ENCODE measurements around the gene NR5A2. TPM values are rescaled to one million over a fixed set of nuclear protein-coding genes. Genes with fewer than 3 reads are reported as not detected.

The NR5A2 gene
- total RNA-seq, 1 donor from 2014 or later = not detected

DNA sequence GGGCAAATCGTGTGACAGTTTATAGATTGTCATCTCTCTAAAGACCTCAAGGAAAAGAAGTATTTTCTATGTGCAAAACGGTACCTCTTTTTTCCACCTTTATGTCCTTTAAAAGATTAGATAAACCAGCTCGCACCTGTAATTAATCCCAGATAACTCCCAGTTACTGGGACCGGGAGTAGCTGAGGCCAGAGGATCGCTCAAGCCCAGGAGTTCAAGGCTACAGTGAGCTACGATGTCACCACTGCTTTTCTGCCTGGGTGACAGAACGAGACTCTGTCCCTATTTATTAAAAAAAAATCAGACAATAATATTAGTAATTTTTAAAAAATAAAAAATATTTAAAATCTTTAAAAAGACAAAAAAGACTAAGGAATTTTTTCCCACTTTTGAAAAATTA lies 141.4 kb downstream of the NR5A2 start:
- Histone ChIP-seq H3K9me3 (ENCODE audit: low read depth) (no peaks in the 10 kb centered on the region), H3K9ac (no peak overlapping the region), H3K4me3 (no peak overlapping the region), H4K20me1 (ENCODE audit: low read depth) (no peaks in the 10 kb centered on the region), H3K27ac (no peak overlapping the region), H3K79me2 (ENCODE audit: low read depth) (no peaks in the 10 kb centered on the region), H3K4me2 (no peak overlapping the region), H3K4me1 (peaks cover 8% of the 10 kb centered on the region), H3K36me3 (no peaks in the 10 kb centered on the region), H3F3A (ENCODE audit: low read depth) (no peaks in the 10 kb centered on the region), H3K27me3 (no peaks in the 10 kb centered on the region), H2AFZ (replicated peaks) (no peak overlapping the region)
- DNase-seq (ENCODE audit: low spot score) = no peak
- Mint-ChIP-seq H3K27me3 (ENCODE audit: insufficient read depth, low read depth) (peaks cover 2% of the 10 kb centered on the region), H3K36me3 (no peaks in the 10 kb centered on the region), H3K4me1 (peaks cover 16% of the 10 kb centered on the region), H3K27ac (no peak overlapping the region), H3K9me3 (no peaks in the 10 kb centered on the region), H3K4me3 (no peak overlapping the region)
- TF ChIP-seq EZH2 (IDR thresholded peaks at IDR 0.05) = no peak
- TF ChIP-seq, protein P1, sequence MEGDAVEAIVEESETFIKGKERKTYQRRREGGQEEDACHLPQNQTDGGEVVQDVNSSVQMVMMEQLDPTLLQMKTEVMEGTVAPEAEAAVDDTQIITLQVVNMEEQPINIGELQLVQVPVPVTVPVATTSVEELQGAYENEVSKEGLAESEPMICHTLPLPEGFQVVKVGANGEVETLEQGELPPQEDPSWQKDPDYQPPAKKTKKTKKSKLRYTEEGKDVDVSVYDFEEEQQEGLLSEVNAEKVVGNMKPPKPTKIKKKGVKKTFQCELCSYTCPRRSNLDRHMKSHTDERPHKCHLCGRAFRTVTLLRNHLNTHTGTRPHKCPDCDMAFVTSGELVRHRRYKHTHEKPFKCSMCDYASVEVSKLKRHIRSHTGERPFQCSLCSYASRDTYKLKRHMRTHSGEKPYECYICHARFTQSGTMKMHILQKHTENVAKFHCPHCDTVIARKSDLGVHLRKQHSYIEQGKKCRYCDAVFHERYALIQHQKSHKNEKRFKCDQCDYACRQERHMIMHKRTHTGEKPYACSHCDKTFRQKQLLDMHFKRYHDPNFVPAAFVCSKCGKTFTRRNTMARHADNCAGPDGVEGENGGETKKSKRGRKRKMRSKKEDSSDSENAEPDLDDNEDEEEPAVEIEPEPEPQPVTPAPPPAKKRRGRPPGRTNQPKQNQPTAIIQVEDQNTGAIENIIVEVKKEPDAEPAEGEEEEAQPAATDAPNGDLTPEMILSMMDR (IDR thresholded peaks at IDR 0.05) = no peak
- TF ChIP-seq EZH2phosphoT487 (IDR thresholded peaks at IDR 0.05) = no peak

DNA sequence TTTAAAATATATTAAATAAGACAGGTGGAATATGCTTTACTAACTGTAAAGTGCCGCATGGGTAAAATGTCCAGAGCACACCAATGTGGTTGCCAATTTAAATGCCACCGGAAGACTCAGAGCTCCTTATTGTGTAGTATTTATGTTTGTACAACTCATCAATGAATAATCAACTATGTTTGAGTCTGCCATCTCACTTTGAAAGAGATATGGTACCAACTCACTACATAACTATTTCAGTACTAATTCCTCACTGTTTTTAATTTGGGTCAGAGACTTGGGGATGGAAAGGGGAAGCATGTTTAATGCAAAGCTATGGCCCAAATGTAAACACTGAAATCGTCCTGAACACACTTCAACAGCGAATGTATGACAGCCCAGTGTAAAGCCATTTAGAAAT lies 144.8 kb downstream of the NR5A2 start:
- Mint-ChIP-seq H3K4me3 (no peak overlapping the region), H3K27me3 (ENCODE audit: insufficient read depth, low read depth) (peaks cover 2% of the 10 kb centered on the region), H3K4me1 (peaks cover 21% of the 10 kb centered on the region), H3K27ac (no peak overlapping the region), H3K36me3 (no peaks in the 10 kb centered on the region), H3K9me3 (no peaks in the 10 kb centered on the region)
- Histone ChIP-seq H3K4me3 (no peak overlapping the region), H3K9me3 (ENCODE audit: low read depth) (no peaks in the 10 kb centered on the region), H3K4me1 (peaks cover 10% of the 10 kb centered on the region), H3K9ac (no peak overlapping the region), H3K27me3 (no peaks in the 10 kb centered on the region), H3K79me2 (ENCODE audit: low read depth) (no peaks in the 10 kb centered on the region), H4K20me1 (ENCODE audit: low read depth) (no peaks in the 10 kb centered on the region), H3F3A (ENCODE audit: low read depth) (no peaks in the 10 kb centered on the region), H3K27ac (no peak overlapping the region), H3K36me3 (no peaks in the 10 kb centered on the region), H2AFZ (replicated peaks) (no peak overlapping the region), H3K4me2 (no peak overlapping the region)
- no peak for DNase-seq (ENCODE audit: low spot score)
- TF ChIP-seq EZH2 (IDR thresholded peaks at IDR 0.05) (no peak), EZH2phosphoT487 (IDR thresholded peaks at IDR 0.05) (no peak)
- TF ChIP-seq, protein P1 (IDR thresholded peaks at IDR 0.05) = no peak

DNA sequence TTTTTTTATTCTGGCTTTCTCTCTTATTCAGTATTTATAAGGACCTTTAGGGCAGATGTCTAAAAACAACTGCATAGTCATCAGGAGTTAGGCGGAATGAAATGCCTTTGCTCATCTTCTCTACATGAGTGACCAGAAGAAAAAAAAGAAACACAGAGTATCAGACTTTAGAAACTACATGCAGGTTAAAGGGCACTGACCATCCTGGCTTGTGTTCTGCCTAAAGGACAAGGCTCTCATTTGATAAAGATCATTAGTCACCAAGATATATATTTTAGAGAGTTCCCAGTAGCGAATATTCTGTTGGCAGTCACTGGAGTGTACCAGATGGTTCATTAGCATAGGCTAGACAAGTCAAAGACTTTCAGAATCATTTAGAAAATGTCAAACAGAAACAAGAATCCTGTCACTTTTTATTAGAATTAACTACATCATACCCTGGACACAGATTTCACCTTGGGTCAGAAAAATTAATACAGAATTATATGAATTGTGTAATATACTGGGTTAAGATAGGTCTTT lies 145.6 kb downstream of the NR5A2 start:
- peaks cover 21% of the 10 kb centered on the region for H3K4me1 Mint-ChIP-seq
- H3K27ac Mint-ChIP-seq = no peak overlapping the region
- no peak for DNase-seq (ENCODE audit: low spot score)

More for the DNA sequence above, 145.6 kb downstream of the NR5A2 start:
- Mint-ChIP-seq H3K9me3 (no peaks in the 10 kb centered on the region), H3K4me3 (no peak overlapping the region), H3K36me3 (no peaks in the 10 kb centered on the region), H3K27me3 (ENCODE audit: insufficient read depth, low read depth) (peaks cover 2% of the 10 kb centered on the region)
- H3F3A ChIP-seq (ENCODE audit: low read depth) = no peaks in the 10 kb centered on the region
- no peak overlapping the region for H2AFZ ChIP-seq (replicated peaks)
- TF ChIP-seq EZH2 (IDR thresholded peaks at IDR 0.05) (no peak), EZH2phosphoT487 (IDR thresholded peaks at IDR 0.05) (no peak)
- TF ChIP-seq, protein P1 (IDR thresholded peaks at IDR 0.05) = no peak
- no peak overlapping the region for H3K4me2 ChIP-seq
- no peaks in the 10 kb centered on the region for H3K27me3 ChIP-seq
- no peak overlapping the region for H3K9ac ChIP-seq
- H3K79me2 ChIP-seq (ENCODE audit: low read depth) = no peaks in the 10 kb centered on the region
- no peaks in the 10 kb centered on the region for H3K9me3 ChIP-seq (ENCODE audit: low read depth)
- H3K4me3 ChIP-seq = no peak overlapping the region
- H3K4me1 ChIP-seq = peaks cover 10% of the 10 kb centered on the region
- H4K20me1 ChIP-seq (ENCODE audit: low read depth) = no peaks in the 10 kb centered on the region
- no peak overlapping the region for H3K27ac ChIP-seq
- H3K36me3 ChIP-seq = no peaks in the 10 kb centered on the region

Data from neural progenitor cell (in vitro differentiated cells).